NCI-H187 (cell line): ENCODE data around the gene SRP68.

Experiments used
- DNase-seq, 2 experiments: peaks; one replicate each; lab custom pipeline; 2025; lab: John Stamatoyannopoulos, UW

The SRP68 gene

DNA sequence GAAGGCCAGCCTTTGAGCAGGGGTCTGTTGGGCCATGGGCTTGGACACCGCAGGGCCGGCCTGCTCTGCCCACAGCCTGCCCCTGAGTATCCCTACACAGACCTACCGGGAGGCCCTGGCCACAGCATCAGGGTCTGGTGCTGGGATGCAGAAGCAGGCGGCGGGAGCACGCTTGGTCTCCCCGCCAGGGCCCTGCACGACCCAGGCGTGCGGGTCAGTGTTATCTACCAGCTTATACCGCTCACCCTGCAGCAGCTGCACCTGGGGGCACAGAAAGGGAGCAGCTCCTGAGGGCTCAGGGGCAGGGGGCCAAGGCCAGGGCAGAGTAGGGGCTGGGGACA is 54.0 kb downstream of the SRP68 start:
- DNase-seq = no peak

DNA sequence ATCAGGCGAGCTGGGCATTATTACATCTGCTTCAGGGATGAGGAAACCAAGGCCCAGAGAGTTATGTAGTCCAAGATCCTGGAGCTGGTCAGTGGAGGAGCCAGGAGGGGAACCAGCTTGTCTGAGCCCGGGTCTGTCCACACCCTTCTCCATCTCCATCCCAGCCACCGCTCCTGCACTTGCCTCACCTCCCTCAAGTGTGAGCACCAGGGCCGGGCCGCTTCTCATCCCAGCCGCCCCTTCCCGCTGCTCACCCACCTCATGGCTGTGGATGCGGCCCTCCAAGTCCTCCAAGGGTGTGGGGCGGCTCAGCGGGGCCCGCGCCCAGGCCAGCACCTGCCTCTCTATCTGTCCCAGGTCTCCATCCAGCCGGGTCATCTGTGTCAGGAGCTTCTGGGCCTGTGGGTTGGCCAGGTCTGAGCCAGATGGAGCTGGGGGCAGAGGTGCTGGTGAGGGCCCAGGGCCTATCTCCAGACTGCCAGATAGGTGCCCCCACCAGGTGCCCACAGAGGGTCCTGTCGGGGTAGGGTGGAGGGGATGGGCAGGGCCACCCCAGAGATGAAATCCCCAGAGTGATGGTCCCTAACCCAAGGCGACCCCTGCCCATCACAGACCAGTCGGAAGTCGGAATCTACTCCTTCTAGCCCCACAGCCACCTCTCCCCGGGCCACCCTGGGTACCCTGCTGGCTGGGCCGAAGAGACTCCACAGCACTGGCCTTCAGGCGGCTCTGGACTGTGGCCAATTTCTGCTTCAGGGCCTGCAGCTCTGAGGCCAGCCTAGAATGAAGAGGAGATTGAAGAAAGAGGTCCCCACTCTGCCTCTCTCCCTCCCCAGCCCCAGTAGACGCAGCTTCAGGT is 54.6 kb downstream of the SRP68 start:
- no peak for DNase-seq

DNA sequence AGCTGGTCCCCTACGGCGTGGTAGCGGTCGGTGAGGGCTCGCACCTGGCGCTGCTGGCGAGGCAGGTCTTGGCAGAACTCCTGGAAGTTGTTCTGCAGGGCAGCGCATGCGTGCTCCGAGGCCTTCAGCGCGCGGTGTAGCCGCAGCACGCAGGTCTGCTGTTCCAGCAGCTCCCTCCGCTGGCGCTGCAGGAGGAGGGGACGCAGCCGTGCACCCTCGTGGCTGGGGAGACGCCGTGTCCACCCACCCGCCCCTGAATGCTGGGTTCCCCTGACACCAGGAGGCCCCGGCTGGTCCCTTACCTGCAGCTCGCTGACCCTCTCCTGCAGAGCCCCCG is 57.4 kb downstream of the SRP68 start:
- no peak for DNase-seq

DNA sequence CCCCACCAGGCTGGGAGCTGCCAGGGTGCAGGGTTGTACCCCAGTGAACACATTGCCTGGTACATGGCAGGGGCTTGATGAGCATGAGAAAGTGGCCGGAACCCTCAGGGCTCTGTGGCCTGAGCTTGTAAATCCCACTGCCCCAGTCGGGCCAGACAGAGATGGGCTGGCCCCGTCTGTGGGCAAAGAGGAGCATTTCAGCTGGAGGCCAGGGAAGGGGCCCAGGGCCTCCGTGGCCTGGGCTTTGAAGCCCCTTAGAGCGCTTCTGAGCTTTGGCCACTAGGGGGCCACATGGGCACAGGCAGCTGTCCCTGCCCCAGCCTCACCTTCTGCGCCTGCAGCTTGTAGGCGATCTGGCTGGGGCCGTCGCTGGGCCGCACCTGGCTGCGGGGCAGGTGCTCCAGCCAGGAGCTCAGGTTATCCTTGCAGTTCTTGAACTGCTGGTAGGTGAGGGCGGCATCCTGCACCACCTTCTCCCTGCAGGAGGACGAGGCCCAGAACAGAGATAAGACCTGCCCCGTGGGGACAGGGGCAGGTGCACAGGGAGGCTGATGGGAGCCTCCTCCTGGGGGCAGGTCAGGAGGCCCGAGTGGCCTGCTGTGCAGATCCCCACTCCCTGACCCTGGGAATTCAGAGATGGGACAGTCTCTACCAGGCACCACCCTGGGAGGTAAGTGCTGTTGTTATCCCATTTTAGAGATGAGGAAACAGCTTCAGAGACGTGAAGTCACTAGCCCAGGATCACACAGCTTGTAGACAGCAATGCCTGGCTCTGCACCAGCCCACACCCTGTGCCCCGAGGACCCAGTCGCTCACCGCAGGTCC is 58.0 kb downstream of the SRP68 start:
- peak in 1 of 2 experiments; percentile 57 for DNase-seq

DNA sequence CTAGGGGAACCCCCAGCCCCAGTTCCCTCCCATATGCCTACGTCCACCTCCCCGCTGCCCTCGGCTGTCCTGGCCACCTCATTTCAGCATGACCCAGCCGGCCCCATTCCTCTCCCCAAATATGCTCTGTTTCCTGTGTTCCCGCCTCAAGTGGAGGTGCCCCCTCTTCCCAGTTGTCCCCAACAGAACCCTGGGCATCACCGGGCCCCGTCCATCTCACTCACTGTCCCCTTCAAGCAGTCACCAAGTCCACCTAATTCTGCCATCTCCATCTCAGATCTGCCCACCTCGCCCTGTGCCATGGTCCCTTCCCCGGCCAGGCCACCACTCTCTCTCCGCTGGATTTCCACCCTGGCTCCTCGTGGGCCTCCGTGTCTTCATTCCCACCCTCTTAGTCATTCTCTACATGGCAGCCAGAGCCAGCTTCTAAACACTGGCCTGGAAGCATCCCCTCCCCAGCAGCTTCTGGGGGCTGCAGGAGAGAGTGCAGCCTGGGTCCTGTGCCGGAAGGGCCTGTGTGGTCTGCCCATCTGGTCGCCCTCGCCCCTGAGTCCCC is 58.9 kb downstream of the SRP68 start:
- DNase-seq = no peak

DNA sequence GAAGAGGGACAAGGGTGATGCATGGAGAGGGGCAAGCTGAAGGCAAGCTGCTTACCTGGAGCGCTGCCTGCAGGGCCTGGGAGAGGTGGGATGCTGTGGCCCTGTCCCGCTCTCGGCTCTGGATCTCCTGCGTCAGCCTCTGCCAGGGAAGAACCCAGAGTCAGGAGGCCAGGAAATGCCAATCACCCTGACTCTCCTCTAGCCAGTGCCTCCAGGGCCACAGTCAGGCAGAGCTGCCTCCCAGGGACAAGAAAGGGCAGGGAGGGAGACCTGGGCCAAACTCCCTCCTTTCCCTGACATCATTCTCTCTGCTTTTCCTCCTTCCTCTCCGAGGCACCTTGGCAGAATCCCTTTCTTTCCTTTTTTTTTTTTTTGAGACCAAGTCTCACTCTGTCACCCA is 60.4 kb downstream of the SRP68 start:
- no peak for DNase-seq

DNA sequence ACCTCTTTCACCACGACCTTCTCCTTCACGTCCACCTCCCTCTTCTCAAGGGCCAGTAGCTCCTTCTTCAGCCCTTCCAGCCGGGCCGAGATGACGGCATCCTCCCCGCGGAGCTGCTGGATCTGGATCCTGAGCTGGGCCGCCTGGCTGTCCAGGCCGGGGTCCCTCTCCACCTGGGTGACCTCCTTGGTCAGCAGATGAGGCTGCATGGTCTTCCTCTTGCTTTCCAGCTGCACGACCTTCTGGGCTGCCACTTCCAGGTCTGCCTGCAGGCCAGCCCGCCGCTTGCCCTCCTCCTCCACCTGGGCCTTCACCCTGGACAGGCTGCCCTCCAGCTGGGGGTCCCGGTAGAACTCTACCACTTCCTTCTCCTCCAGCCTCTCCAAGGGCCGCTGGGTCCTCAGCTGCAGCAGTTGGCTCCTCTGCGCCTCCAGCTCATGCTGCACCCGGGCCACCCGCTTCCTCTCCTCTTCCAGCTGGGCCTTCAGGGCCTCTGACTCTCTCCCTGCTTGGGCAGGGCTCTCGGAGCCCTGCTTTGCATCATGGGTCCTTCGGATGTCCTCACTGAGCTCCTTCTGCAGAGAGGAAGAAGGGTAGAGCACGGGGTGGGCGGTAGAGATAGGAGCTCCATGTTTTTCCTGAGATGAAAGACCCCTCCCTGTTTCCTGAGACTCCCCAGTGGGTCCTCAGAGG is 62.2 kb downstream of the SRP68 start:
- no peak for DNase-seq

DNA sequence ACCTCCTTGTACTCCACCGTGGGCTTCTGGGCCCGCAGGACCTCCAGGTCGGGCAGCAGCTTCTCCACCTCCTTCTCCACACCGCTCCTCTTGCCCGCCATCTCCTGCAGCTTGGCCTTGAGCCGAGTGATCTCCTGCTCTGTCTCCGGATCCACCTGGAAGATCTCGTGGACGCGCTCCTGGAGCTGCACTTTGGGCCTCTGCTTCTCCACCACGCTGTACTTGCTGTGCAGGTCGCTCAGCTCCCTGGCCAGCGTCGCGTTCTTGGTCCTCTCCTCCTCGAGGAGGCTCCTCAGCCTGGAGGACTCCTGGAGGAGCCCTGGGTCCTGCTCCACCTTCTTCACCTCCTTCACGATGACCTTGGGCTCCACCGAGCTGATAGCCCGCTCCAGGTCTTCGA is 62.9 kb downstream of the SRP68 start:
- no peak for DNase-seq

DNA sequence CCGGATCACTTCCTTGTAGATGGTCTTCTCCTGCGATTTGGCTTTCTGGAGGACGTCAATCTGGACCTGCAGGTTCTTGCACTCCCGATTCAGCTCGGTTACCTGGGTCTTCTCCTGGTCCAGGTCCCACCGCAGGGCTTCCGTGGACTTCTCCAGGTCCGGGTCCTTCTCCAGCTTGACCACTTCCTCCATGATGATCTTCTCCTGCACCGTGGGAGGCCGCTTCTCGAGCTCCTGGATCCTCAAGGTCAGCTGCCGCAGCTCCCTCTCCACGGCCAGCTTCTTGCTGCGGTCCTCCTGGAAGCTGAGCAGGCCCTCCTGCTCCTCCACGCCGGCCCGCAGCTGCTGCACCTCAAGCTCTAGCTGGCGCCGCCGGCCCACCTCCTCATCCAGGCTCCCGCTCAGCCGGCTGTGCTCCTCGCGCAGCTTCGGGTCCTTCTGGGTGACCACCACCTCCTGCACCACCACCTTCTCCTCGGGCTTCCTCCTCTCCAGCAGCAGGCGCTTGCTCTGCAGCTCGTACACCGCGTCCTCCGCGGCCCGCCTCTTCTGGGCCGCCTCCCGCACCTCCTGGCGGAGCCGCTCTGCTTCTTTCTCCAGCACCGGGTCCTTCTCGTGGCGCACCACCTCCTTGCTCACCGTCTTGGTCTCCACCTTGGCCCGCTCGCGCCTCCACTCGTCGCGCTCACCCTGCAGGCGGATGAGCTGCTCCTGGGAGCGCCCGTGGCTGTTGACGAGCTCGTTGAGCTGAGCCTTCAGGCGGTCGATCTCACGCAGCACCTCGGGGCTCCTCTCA is 63.5 kb downstream of the SRP68 start:
- DNase-seq = no peak

DNA sequence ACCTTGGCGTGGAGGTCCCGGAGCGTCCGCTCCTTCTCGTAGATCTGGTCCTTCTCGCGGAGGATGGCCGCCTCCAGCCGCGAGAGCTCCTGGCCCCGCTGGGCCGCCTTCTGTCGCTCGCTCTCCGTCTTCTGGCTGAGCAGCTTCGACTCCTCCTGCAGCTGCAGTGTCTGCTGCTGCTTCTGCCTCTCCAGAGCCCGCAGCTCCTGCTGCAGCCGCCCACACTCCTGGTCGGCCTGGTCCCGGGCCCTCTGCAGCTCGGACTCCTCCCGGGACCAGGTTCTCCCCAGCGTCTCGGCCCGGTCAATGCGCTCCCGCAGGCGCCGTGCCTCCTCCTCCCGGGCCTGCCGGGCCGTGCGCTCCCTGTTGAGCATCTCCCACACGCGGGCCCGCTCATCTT is 64.1 kb downstream of the SRP68 start:
- no peak for DNase-seq

DNA sequence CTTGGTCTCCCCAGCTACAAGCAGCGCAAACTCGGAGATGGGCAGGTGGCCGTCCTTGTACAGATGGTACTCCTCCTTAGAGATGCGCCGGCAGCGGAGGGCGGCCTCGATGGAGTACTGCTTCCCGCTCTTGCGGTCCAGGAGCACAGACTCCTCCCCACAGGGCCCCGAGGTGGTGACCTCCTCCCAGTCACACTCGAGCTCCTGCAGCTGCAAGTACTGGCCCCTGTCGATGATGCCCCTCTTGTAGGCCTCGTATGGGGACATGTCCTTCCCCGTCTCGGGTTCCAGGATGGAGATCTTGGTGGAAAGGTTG is 64.5 kb downstream of the SRP68 start:
- no peak for DNase-seq

DNA sequence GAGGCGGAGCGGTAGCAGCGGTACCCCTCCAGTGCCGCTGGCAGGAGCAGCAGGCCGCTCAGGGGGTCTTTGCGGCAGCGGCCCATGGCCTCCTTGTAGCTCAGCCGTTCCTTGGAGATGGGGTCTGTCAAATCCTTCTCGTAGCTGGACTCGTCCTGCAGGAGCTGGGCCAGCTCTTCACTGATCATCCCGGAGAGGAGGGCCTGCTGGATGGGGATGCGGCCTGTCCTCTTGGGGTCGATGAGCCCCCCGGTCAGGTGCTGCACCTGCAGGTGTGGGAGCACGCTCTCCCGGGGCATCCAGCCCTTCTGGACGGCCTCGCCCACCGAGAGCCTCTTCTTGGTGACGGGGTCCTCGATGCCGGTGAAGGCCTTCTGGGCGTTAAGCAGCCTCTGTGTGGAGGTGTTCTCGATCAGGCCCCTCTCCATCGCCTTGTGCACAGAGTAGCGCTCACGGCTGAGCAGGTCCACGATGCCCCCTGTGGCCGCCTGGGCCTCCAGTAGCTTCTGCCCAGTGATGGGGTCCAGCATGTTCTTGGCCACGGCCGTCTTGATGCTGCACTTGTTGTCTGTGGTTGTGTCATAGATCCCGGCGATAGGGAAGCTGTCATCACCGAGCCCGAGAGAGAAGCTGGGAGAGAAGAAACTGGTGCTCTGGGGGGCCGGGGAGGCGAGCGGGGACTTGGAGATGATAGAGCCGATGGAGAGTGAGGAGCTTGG is 65.0 kb downstream of the SRP68 start:
- DNase-seq = no peak

DNA sequence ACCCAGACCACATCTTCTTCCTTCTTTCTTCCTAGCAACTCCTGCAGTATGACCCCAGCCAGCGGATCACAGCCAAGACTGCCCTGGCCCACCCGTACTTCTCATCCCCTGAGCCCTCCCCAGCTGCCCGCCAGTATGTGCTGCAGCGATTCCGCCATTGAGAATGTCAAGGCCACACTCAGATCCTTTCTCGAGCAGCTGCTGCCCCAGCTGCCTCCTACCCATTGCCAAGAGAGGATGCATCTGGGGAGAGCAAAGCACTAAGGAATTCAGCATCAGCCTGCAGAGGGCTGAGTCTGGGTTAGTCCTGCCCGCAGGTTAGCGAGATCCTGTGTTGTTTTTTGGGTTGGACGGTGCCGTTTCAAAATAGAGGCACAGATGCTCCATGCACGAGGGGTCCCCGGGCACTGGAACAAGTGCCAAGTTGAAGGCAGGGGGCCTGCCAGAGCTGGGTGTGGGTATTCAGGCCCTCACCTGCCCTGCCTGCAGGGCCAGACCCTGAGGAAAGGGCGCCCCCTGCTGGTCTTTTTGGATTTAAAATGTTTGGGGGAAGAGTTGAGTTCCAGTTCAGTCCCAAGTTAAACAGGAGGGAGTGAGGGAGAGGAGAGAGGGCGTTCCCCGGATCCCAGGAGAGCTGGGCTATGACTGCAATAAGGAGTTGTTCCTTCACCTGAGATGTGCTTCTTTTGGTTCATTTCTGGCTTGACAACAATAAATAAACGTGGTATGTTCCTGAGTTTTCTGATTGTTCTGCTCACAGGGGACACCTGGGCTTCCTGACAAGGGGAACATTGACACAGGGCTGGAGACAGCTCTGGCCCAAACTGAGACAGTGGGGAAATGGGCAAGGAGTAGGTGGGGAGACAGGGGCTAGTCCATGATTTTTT is 66.8 kb downstream of the SRP68 start:
- peak; percentile 12 to 44 for DNase-seq

DNA sequence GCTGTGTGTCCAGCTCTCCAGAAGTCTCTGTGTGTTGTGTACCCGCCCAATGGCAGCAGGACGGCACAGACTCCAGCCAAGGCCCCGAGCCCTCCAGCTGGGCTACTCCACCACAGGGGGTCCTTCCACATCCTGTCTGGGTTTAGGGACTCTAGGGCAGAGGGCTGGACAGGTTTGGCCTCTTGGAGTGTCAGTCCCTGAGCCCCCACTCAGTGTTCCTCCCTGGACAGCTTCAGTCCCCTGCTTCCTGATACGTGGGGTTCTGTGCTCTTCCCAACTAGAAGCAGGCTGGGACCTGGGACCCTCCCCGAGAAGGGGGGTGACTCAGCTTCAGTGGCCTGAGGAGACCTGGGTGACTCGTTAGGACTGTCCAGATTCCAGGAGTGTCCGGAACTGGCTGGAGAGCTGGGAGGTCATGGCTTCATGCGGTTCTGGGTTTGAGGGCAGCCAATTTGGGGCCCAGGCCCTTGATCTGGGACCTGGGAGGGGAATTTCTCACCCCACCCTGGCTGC is 67.5 kb downstream of the SRP68 start:
- no peak for DNase-seq

DNA sequence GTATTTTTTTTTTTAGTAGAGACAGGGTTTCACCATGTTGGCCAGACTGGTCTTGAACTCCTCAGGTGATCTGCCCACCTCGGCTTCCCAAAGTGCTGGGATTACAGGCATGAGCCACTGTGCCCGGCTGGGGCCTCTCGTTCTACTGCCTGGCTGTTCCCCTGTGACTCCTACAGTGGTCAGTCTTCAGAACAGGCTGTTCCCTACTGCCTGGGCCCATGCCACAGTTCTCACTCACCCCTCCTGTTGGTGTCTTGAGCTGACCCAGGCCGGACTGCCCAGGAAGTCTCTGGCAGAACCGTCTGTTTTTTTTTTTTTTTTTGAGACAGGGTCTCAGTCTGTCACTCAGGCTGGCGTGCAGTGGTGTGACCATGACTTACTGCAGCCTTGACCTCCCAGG is 68.4 kb downstream of the SRP68 start:
- no peak for DNase-seq

DNA sequence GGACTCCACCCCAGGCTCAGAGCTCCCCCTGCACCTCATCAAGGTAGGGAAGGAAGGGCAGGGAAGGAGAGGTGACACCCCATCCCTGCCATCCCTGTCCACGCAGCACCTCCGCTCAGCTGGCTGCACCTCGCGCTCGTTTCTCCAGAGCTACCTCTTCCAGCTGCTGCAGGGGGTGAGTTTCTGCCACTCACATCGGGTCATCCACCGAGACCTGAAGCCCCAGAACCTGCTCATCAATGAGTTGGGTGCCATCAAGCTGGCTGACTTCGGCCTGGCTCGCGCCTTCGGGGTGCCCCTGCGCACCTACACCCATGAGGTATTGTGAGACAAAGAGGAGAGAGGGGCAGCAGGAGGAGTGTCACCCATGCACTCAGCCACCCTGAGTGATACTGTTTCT is 70.2 kb downstream of the SRP68 start:
- no peak for DNase-seq

DNA sequence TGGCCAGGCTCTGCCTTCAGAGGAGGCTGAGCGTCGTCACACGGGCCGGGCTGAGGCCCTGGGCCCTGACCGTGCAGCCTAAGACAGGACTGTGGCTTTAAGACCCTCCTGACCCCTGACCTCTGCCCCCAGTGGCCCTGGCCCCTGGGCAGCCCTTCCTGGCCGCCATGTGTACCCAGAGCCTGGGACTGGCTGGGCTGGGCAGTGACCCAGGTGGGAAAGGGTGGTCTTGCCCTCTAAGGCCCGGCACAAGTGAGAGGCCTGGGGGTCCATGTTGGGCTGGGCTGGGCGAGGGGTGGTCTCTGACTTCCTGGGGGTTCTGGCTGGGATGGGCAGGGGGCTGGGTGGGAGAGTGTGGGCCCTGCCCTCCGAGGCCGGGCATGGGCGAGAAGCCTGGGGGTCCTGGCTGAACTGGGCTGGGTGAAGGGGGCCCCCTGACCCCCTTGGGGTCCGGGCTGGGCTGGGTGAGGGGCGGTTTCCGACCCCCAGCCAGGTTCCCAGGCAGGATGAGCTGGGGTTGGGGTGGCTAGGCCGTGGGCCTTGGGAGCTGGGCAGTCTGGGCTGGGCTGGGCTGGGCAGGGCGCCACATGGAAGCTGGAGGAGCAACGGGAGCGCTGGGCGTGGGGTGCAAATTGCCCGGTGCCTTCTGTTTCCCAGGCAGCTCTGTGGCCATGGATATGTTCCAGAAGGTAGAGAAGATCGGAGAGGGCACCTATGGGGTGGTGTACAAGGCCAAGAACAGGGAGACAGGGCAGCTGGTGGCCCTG is 71.4 kb downstream of the SRP68 start, which contains the start of gene CDK3:
CDK3 (plus strand) TSS at position 101 of the 767 bp plus-strand sequence; CDS start at position 672, 571 bp downstream.
- no peak for DNase-seq

DNA sequence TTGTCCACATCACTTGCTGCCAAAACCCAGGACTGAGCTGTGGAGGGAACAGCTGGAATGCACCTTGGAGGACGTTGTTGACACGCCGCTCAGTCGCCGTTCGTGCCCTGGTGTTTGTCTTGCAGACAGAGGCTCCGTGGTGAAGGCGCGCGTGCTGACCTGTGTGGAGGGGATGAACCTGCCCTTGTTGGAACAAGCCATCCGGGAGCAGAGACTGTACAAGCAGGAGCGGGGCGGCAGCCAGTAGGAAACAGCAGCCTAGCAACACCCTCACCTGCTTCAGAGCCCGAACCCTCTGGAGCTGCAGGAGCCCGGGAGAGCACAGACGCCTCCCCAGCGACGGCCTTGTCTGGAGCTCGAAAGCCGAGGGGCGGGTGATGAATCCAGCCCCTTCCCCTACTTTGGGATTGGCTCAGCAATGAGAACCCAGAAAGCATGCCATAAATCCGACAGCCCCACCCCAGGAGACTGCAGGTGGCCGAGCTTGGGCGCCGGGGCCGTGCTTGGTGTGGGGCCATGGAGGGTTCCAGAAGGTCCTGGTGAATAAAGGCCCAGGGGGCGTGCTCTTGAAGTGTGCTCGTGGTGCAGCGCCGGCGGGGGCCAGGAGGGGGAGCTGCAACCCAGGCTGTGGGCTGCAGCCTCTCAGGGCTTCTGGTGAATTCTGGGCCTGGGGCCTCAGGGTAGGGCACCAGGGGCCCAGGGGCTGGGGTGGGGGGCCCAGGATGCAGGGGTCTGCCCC is 72.1 kb downstream of the SRP68 start:
- no peak for DNase-seq
